ENCODE results near the gene SHF.

DNA sequence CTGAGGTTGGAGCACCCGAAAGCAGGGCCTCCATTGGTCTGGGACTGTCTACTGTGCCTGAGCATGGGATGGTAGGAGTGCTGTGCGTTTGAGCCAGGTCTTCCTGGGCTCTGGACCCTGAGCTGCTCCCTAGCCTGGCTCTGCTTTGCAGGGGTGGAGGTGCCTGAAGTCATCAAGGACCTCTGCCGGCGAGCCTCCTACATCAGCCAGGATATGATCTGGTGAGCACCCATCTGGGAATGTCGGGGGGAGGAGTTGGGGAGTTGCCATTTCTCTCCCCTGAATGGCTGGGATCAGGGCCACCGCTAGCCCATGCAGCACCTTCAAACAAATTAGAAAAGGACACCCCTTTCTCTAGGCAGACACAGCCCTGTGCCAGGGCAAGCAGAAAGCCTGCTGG, 37.3 kb downstream of the SHF start:
- no peak for TF ChIP-seq GTF2F1 (IDR thresholded peaks at IDR 0.05; ENCODE audit: borderline replicate concordance, low read depth, low read length)
- TF ChIP-seq, protein P1, sequence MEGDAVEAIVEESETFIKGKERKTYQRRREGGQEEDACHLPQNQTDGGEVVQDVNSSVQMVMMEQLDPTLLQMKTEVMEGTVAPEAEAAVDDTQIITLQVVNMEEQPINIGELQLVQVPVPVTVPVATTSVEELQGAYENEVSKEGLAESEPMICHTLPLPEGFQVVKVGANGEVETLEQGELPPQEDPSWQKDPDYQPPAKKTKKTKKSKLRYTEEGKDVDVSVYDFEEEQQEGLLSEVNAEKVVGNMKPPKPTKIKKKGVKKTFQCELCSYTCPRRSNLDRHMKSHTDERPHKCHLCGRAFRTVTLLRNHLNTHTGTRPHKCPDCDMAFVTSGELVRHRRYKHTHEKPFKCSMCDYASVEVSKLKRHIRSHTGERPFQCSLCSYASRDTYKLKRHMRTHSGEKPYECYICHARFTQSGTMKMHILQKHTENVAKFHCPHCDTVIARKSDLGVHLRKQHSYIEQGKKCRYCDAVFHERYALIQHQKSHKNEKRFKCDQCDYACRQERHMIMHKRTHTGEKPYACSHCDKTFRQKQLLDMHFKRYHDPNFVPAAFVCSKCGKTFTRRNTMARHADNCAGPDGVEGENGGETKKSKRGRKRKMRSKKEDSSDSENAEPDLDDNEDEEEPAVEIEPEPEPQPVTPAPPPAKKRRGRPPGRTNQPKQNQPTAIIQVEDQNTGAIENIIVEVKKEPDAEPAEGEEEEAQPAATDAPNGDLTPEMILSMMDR (IDR thresholded peaks at IDR 0.05; ENCODE audit: control extremely low read depth in 1 of 3, insufficient read depth in 1 of 3, low read depth in 1 of 3, low read length in 3 of 3): no peak
- TF ChIP-seq KDM1A (IDR thresholded peaks at IDR 0.05; ENCODE audit: borderline replicate concordance, low read length): no peak
- TF ChIP-seq, protein P2, sequence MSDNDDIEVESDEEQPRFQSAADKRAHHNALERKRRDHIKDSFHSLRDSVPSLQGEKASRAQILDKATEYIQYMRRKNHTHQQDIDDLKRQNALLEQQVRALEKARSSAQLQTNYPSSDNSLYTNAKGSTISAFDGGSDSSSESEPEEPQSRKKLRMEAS (IDR thresholded peaks at IDR 0.05): no peak
